Panc1 (cell line): ENCODE results near the gene NHEJ1.

Experiments used
- POLR2AphosphoS5 ChIP-seq: IDR thresholded peaks from 2 replicates; pipeline ENCODE4 v1.6.1; 2012; ENCODE audit warnings: mild to moderate bottlenecking, low read depth, low read length, moderate library complexity
- REST ChIP-seq, 2 experiments: IDR thresholded peaks; 2 replicates each; pipeline ENCODE4 v1.6.1; 2011 to 2012; ENCODE audit warnings: low read depth in 2 of 2, control low read depth in 1 of 2, low read length in 1 of 2, mild to moderate bottlenecking in 1 of 2, moderate library complexity in 1 of 2; ENCODE audit not compliant: insufficient read depth in 1 of 2
- TF ChIP-seq, protein P1 (sequence below): fragments of 450-650 bp; IDR thresholded peaks from 2 replicates; pipeline ENCODE4 v1.5.1; 2017; ENCODE audit warnings: mild to moderate bottlenecking

GRCh38 chr2:219165058-219165911 lies 4.7 kb upstream of the NHEJ1 start:
- TF ChIP-seq, protein P1, sequence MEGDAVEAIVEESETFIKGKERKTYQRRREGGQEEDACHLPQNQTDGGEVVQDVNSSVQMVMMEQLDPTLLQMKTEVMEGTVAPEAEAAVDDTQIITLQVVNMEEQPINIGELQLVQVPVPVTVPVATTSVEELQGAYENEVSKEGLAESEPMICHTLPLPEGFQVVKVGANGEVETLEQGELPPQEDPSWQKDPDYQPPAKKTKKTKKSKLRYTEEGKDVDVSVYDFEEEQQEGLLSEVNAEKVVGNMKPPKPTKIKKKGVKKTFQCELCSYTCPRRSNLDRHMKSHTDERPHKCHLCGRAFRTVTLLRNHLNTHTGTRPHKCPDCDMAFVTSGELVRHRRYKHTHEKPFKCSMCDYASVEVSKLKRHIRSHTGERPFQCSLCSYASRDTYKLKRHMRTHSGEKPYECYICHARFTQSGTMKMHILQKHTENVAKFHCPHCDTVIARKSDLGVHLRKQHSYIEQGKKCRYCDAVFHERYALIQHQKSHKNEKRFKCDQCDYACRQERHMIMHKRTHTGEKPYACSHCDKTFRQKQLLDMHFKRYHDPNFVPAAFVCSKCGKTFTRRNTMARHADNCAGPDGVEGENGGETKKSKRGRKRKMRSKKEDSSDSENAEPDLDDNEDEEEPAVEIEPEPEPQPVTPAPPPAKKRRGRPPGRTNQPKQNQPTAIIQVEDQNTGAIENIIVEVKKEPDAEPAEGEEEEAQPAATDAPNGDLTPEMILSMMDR = no peak
- TF ChIP-seq REST (IDR thresholded peaks at IDR 0.05; ENCODE audit: insufficient read depth in 1 of 2, low read depth in 2 of 2, low read length in 1 of 2) (no peak), POLR2AphosphoS5 (no peak)
